HepG2 (cell line): ENCODE data around the gene ZNF343. TPM values are rescaled to one million over a fixed set of nuclear protein-coding genes. Genes with fewer than 3 reads are reported as not detected.

Experiments used
- ARHGAP35 ChIP-seq: sonication (generic); formaldehyde crosslinking; IDR thresholded peaks from 2 replicates; pipeline ENCODE4 v1.9.0; 2022; ENCODE audit warnings: mild to moderate bottlenecking, inconsistent platforms, moderate library complexity, missing genetic modification reagents, borderline replicate concordance
- FLYWCH1 ChIP-seq: sonication (generic); formaldehyde crosslinking; IDR thresholded peaks from 2 replicates; pipeline ENCODE4 v1.8.1; 2023; ENCODE audit warnings: mild to moderate bottlenecking, missing genetic modification reagents
- FOSL2 ChIP-seq: sonication (generic); formaldehyde crosslinking; IDR thresholded peaks from 2 replicates; pipeline ENCODE4 v1.4.0; 2020; ENCODE audit warnings: missing genetic modification reagents
- GATAD2A ChIP-seq: IDR thresholded peaks from 2 replicates; pipeline ENCODE4 v1.6.1; 2016
- MTA3 ChIP-seq: sonication (generic); formaldehyde crosslinking; IDR thresholded peaks from 2 replicates; pipeline ENCODE4 v1.4.0; 2020; ENCODE audit warnings: missing genetic modification reagents
- RXRB ChIP-seq: IDR thresholded peaks from 2 replicates; pipeline ENCODE4 v1.6.1; 2016; ENCODE audit warnings: borderline replicate concordance, missing genetic modification reagents, missing compliant biosample characterization
- SALL1 ChIP-seq: sonication (generic); formaldehyde crosslinking; IDR thresholded peaks from 2 replicates; pipeline ENCODE4 v1.8.0; 2022; ENCODE audit warnings: mild to moderate bottlenecking, missing genetic modification reagents
- SMC3 ChIP-seq: IDR thresholded peaks from 2 replicates; pipeline ENCODE4 v1.6.1; 2011; ENCODE audit warnings: low read length, improper control_type of control experiment
- SMYD3 ChIP-seq: sonication (generic); formaldehyde crosslinking; IDR thresholded peaks from 2 replicates; pipeline ENCODE4 v1.8.1; 2023; ENCODE audit warnings: mild to moderate bottlenecking, missing genetic modification reagents
- SP5 ChIP-seq: IDR thresholded peaks from 2 replicates; pipeline ENCODE4 v1.6.1; 2016; ENCODE audit warnings: low read depth, borderline replicate concordance
- TEAD3 ChIP-seq: optimal IDR thresholded peaks from 2 replicates; pipeline ENCODE3; 2016; ENCODE audit warnings: borderline replicate concordance
- THAP11 ChIP-seq: IDR thresholded peaks from 2 replicates; pipeline ENCODE4 v1.6.1; 2016; ENCODE audit warnings: missing biosample characterization, missing genetic modification reagents
- WIZ ChIP-seq: sonication (generic); formaldehyde crosslinking; IDR thresholded peaks from 2 replicates; pipeline ENCODE4 v1.5.1; 2020; ENCODE audit warnings: mild to moderate bottlenecking, missing genetic modification reagents
- XRCC5 ChIP-seq: fragments of 200-400 bp; formaldehyde crosslinking; optimal IDR thresholded peaks from 2 replicates; pipeline ENCODE3; 2017; ENCODE audit warnings: mild to moderate bottlenecking, low read length
- ZBTB2 ChIP-seq: sonication (generic); formaldehyde crosslinking; IDR thresholded peaks from 2 replicates; pipeline ENCODE4 v1.8.0; 2022; ENCODE audit warnings: low read depth, missing genetic modification reagents
- ZFY ChIP-seq: sonication (generic); formaldehyde crosslinking; IDR thresholded peaks from 2 replicates; pipeline ENCODE4 v1.4.0; 2020; ENCODE audit warnings: missing genetic modification reagents
- ZNF142 ChIP-seq: sonication (generic); formaldehyde crosslinking; IDR thresholded peaks from 2 replicates; pipeline ENCODE4 v1.4.0; 2020; ENCODE audit warnings: missing genetic modification reagents
- ZNF234 ChIP-seq: sonication (generic); formaldehyde crosslinking; conservative IDR thresholded peaks from 2 replicates; pipeline ENCODE4 v1.5.1; 2020; ENCODE audit warnings: mild to moderate bottlenecking, missing genetic modification reagents
- ZNF280B ChIP-seq: sonication (generic); formaldehyde crosslinking; IDR thresholded peaks from 2 replicates; pipeline ENCODE4 v1.5.0; 2020; ENCODE audit warnings: missing genetic modification reagents, mild to moderate bottlenecking, borderline replicate concordance
- ZNF333 ChIP-seq: sonication (generic); formaldehyde crosslinking; IDR thresholded peaks from 2 replicates; pipeline ENCODE4 v1.4.0; 2020; ENCODE audit warnings: mild to moderate bottlenecking, missing genetic modification reagents, borderline replicate concordance
- ZNF788 ChIP-seq: sonication (generic); formaldehyde crosslinking; IDR thresholded peaks from 2 replicates; pipeline ENCODE4 v1.5.0; 2020; ENCODE audit warnings: mild to moderate bottlenecking, missing genetic modification reagents, borderline replicate concordance
- ZSCAN20 ChIP-seq: sonication (generic); formaldehyde crosslinking; IDR thresholded peaks from 2 replicates; pipeline ENCODE4 v1.4.0; 2020; ENCODE audit warnings: missing genetic modification reagents, mild to moderate bottlenecking, borderline replicate concordance
- polyA plus RNA-seq, 8 experiments: library from polyadenylated mRNA; depleted of rRNA in 3 of 8; stranded (reverse) in 7 of 8; unstranded in 1 of 8; fragments of >200 nt; fragmentation: Illumina TruSeq in 4 of 8; extraction: Trizol in 4 of 8; gene quantifications; 2 replicates each; pipeline versions ENCODE4 v1.2.1 to v1.2.3, GENCODE V29; 2011 to 2016; ENCODE audit warnings: low read depth in 4 of 8, missing spikeins in 1 of 8, mixed read lengths in 1 of 8; ENCODE audit not compliant: insufficient read depth in 1 of 8
- total RNA-seq, 5 experiments: library from RNA; depleted of rRNA; stranded (reverse); fragments of >200 nt; fragmentation: Illumina TruSeq; extraction: Trizol; gene quantifications; 2 replicates each; pipeline ENCODE4 v1.2.3, GENCODE V29; 2016; ENCODE audit warnings: low read depth in 1 of 5

Gene ZNF343
- total and polyA plus RNA-seq, 2 of the 13 experiments (the other 11 are each of a cell fraction or from before 2014, with no cell fraction given): 16.4 to 22.1 TPM

GRCh38 chr20:2521369-2522305 lies 12.9 kb upstream of the ZNF343 start (continued):
- TF ChIP-seq ZNF142 (CRISPR knock-in tag): no peak
- TF ChIP-seq RXRB (CRISPR knock-in tag): peak; percentile 18; the same call in 1 of the 2 replicates
- TF ChIP-seq ZBTB2 (CRISPR knock-in tag): no peak
- 0 out of 2 replicates have a peak, but pooled peaks have one; percentile 72 for TF ChIP-seq FLYWCH1 (CRISPR knock-in tag)
- TF ChIP-seq ZFY (CRISPR knock-in tag): peak; percentile 24; the same call in 1 of the 2 replicates
- TF ChIP-seq WIZ (CRISPR knock-in tag): no peak
- TF ChIP-seq THAP11 (CRISPR knock-in tag): peak; percentile 74
- TF ChIP-seq FOSL2 (CRISPR knock-in tag): peak; percentile 22; the same call in 1 of the 2 replicates
- peak; percentile 42; the same call in 1 of the 2 replicates for TF ChIP-seq GATAD2A (CRISPR knock-in tag)
- TF ChIP-seq ZNF280B: no peak
- TF ChIP-seq TEAD3 (CRISPR knock-in tag): peak; percentile 11
- TF ChIP-seq ZNF333 (CRISPR knock-in tag): no peak
- no peak for TF ChIP-seq ARHGAP35 (CRISPR knock-in tag)
- TF ChIP-seq SP5 (CRISPR knock-in tag): no peak
- peak; percentile 94 for TF ChIP-seq XRCC5
- no peak for TF ChIP-seq ZNF234
- no peak for TF ChIP-seq SMYD3 (CRISPR knock-in tag)
- TF ChIP-seq ZSCAN20 (CRISPR knock-in tag): no peak
- peak; percentile 27; the same call in 1 of the 2 replicates for TF ChIP-seq SALL1 (CRISPR knock-in tag)
- TF ChIP-seq SMC3: peak; percentile 60
- 0 out of 2 replicates have a peak, but pooled peaks have one; percentile 42 for TF ChIP-seq ZNF788 (CRISPR knock-in tag)
- TF ChIP-seq MTA3 (CRISPR knock-in tag): no peak
